ENCODE measurements around the gene IFT74. TPM values are rescaled to one million over a fixed set of nuclear protein-coding genes. Genes with fewer than 3 reads are reported as not detected.

IFT74 gene
- total RNA-seq, 3 donors from 2014 or later = 13.0 to 34.1 (median 21.0) TPM

- Histone ChIP-seq H3K9me3 (no peaks in the 10 kb centered on the region), H3K27me3 (no peaks in the 10 kb centered on the region), H3K27ac (no peak overlapping the region), H3K36me3 (peaks cover 3% of the 10 kb centered on the region), H3K4me3 (no peak overlapping the region), H3K4me1 (no peaks in the 10 kb centered on the region)
- intact Hi-C loops (cut with DNase I; ENCODE audit: low total_unique reads) = no loop called here
- TF ChIP-seq POLR2AphosphoS5 (IDR thresholded peaks at IDR 0.05) = no peak
- no peak for TF ChIP-seq CTCF (IDR thresholded peaks at IDR 0.05)
- TF ChIP-seq POLR2A (IDR thresholded peaks at IDR 0.05) = no peak
- DNase-seq (ENCODE audit: low spot score in 2 of 2) = no peak
Observed at GRCh38 chr9:27059907-27060306, 103.7 kb downstream of the IFT74 start.

GRCh38 chr9:27065288-27065687 is 109.1 kb downstream of the IFT74 start:
- no peak overlapping the region for H3K4me3 ChIP-seq
- H3K36me3 ChIP-seq = peaks cover 3% of the 10 kb centered on the region
- intact Hi-C loops (cut with DNase I; ENCODE audit: low total_unique reads) = no loop called here
- H3K9me3 ChIP-seq = no peaks in the 10 kb centered on the region
- DNase-seq (ENCODE audit: low spot score in 2 of 2) = no peak
- no peak overlapping the region for H3K27ac ChIP-seq
- no peaks in the 10 kb centered on the region for H3K4me1 ChIP-seq
- TF ChIP-seq POLR2AphosphoS5 (IDR thresholded peaks at IDR 0.05) = no peak
- no peak for TF ChIP-seq POLR2A (IDR thresholded peaks at IDR 0.05)
- TF ChIP-seq CTCF (IDR thresholded peaks at IDR 0.05) = no peak
- H3K27me3 ChIP-seq = no peaks in the 10 kb centered on the region

GRCh38 chr9:27073841-27074728 is 117.9 kb downstream of the IFT74 start:
- Histone ChIP-seq H3K9me3 (no peaks in the 10 kb centered on the region), H3K36me3 (no peaks in the 10 kb centered on the region), H3K27me3 (no peaks in the 10 kb centered on the region), H3K27ac (no peak overlapping the region), H3K4me3 (no peak overlapping the region), H3K4me1 (no peaks in the 10 kb centered on the region)
- no peak for DNase-seq (ENCODE audit: low spot score in 2 of 2)
- intact Hi-C loops (cut with DNase I; ENCODE audit: low total_unique reads) = no loop called here
- TF ChIP-seq POLR2AphosphoS5 (IDR thresholded peaks at IDR 0.05) (no peak), POLR2A (IDR thresholded peaks at IDR 0.05) (no peak), CTCF (IDR thresholded peaks at IDR 0.05) (no peak)

- Histone ChIP-seq H3K27me3 (no peaks in the 10 kb centered on the region), H3K36me3 (no peaks in the 10 kb centered on the region), H3K9me3 (no peaks in the 10 kb centered on the region), H3K27ac (no peak overlapping the region), H3K4me3 (no peak overlapping the region), H3K4me1 (no peaks in the 10 kb centered on the region)
- TF ChIP-seq POLR2AphosphoS5 (IDR thresholded peaks at IDR 0.05) (no peak), CTCF (IDR thresholded peaks at IDR 0.05) (no peak), POLR2A (IDR thresholded peaks at IDR 0.05) (no peak)
- intact Hi-C loops (cut with DNase I; ENCODE audit: low total_unique reads) = no loop called here
- no peak for DNase-seq (ENCODE audit: low spot score in 2 of 2)
Observed at GRCh38 chr9:27078685-27079084, 122.5 kb downstream of the IFT74 start.

GRCh38 chr9:27085456-27085855 is 129.2 kb downstream of the IFT74 start:
- Histone ChIP-seq H3K4me3 (no peak overlapping the region), H3K4me1 (no peaks in the 10 kb centered on the region), H3K36me3 (no peaks in the 10 kb centered on the region), H3K27ac (no peak overlapping the region), H3K9me3 (no peaks in the 10 kb centered on the region), H3K27me3 (no peaks in the 10 kb centered on the region)
- TF ChIP-seq CTCF (IDR thresholded peaks at IDR 0.05) (no peak), POLR2AphosphoS5 (IDR thresholded peaks at IDR 0.05) (no peak), POLR2A (IDR thresholded peaks at IDR 0.05) (no peak)
- intact Hi-C loops (cut with DNase I; ENCODE audit: low total_unique reads) = no loop called here
- no peak for DNase-seq (ENCODE audit: low spot score in 2 of 2)
